Measurements from ENCODE around the gene TWNK. TPM values are rescaled to one million over a fixed set of nuclear protein-coding genes. Genes with fewer than 3 reads are reported as not detected.

TWNK gene
- total RNA-seq, 4 donors from 2014 or later: 4.2 to 9.2 (median 6.4) TPM

GRCh38 chr10:101018118-101018599 is 30.8 kb downstream of the TWNK start:
- WGBS, 2 donors: 58 to 66% methylated on average over 20 of the region's 20 CpGs
- intact Hi-C loops (cut with DNase I; ENCODE audit: low total_unique reads): no loop called here
- no peak for DNase-seq (ENCODE audit: low spot score in 2 of 2)

GRCh38 chr10:101018600-101019439 is 31.5 kb downstream of the TWNK start:
- peak in 1 of 3 donors; percentile 29 for TF ChIP-seq CTCF (IDR thresholded peaks at IDR 0.05)
- TF ChIP-seq POLR2A (IDR thresholded peaks at IDR 0.05): no peak
- H3K4me3 ChIP-seq (ENCODE audit: low read depth, poor library complexity, severe bottlenecking): no peak overlapping the region
- peak; percentile 64 to 95 for DNase-seq (ENCODE audit: low spot score in 2 of 2)
- intact Hi-C loops (cut with DNase I; ENCODE audit: low total_unique reads): no loop called here
- WGBS, 2 donors: 17 to 18% methylated on average over 35 to 42 of the region's 45 CpGs

More at GRCh38 chr10:101018118-101018599, 30.8 kb downstream of the TWNK start:
- H3K4me3 ChIP-seq (ENCODE audit: low read depth, poor library complexity, severe bottlenecking): no peak overlapping the region
- no peak for TF ChIP-seq POLR2A (IDR thresholded peaks at IDR 0.05)

- H3K4me3 ChIP-seq (ENCODE audit: low read depth, poor library complexity, severe bottlenecking): no peak overlapping the region
- no peak for DNase-seq (ENCODE audit: low spot score in 2 of 2)
- WGBS, 2 donors: 53 to 58% methylated on average over 2 of the region's 2 CpGs
- no peak for TF ChIP-seq POLR2A (IDR thresholded peaks at IDR 0.05)
- no peak for TF ChIP-seq CTCF (IDR thresholded peaks at IDR 0.05)
- intact Hi-C loops (cut with DNase I; ENCODE audit: low total_unique reads): no loop called here
Observed at GRCh38 chr10:101019440-101019703, 32.0 kb downstream of the TWNK start.

GRCh38 chr10:101020427-101021075 is 33.2 kb downstream of the TWNK start:
- no peak for DNase-seq (ENCODE audit: low spot score in 2 of 2)
- 81 to 87% methylated on average over 10 of the region's 10 CpGs for WGBS, 2 donors
- TF ChIP-seq POLR2A (IDR thresholded peaks at IDR 0.05) (no peak), CTCF (IDR thresholded peaks at IDR 0.05) (no peak)
- H3K4me3 ChIP-seq (ENCODE audit: low read depth, poor library complexity, severe bottlenecking): no peak overlapping the region
- intact Hi-C loops (cut with DNase I; ENCODE audit: low total_unique reads): no loop called here

GRCh38 chr10:101021239-101021638 is 33.9 kb downstream of the TWNK start:
- intact Hi-C loops (cut with DNase I; ENCODE audit: low total_unique reads): no loop called here
- TF ChIP-seq POLR2A (IDR thresholded peaks at IDR 0.05) (no peak), CTCF (IDR thresholded peaks at IDR 0.05) (no peak)
- H3K4me3 ChIP-seq (ENCODE audit: low read depth, poor library complexity, severe bottlenecking): no peak overlapping the region
- 65 to 79% methylated on average over 4 of the region's 4 CpGs for WGBS, 2 donors
- no peak for DNase-seq (ENCODE audit: low spot score in 2 of 2)

GRCh38 chr10:101021692-101022251 is 34.4 kb downstream of the TWNK start:
- intact Hi-C loops (cut with DNase I; ENCODE audit: low total_unique reads): no loop called here
- 88 to 95% methylated on average over 11 of the region's 11 CpGs for WGBS, 2 donors
- TF ChIP-seq POLR2A (IDR thresholded peaks at IDR 0.05) (no peak), CTCF (IDR thresholded peaks at IDR 0.05) (no peak)
- H3K4me3 ChIP-seq (ENCODE audit: low read depth, poor library complexity, severe bottlenecking): no peak overlapping the region
- DNase-seq (ENCODE audit: low spot score in 2 of 2): no peak
